Measurements from ENCODE around the gene RNF130. TPM values are rescaled to one million over a fixed set of nuclear protein-coding genes. Genes with fewer than 3 reads are reported as not detected.

Gene RNF130
- total and polyA plus RNA-seq, 2 donors from 2014 or later: 73.9 to 88.1 TPM

DNA sequence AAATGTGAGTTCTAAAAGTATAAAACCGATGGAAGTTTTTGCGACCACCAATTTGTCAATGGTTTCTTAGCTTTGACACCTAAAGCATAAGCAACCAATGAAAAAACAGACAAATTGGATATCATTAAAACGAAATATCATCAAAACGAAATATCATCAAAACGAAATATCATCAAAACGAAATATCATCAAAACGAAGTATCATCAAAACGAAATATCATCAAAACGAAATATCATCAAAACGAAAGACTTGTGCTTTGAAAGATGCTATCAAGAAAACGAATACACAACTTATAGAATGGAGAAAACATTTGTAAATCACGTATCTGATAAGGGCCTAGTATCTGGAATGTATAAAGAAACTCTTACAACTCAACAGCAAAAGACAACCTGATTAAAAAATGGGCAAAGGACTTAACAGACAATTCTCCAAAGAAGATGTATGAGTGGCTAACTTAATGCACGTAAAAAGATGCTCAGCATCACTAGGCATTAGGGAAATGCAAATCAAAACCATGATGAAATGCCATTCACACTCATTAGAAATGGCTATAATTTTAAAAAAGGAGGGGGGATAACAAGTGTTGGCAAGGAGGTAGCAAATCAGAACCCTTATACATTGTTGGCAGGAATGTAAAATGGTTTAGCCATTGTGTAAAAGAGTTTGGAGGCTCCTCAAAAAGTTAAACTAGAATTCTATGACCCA, 134.4 kb downstream of the RNF130 start:
- H3K9me3 ChIP-seq (ENCODE audit: control insufficient read depth in 2 of 3, insufficient read depth in 1 of 3, low read length in 3 of 3): no peaks in the 10 kb centered on the region
- DNase-seq (no peak), FAIRE-seq (peak; percentile 79)
- H3K4me1 ChIP-seq (ENCODE audit: control insufficient read depth in 2 of 3, insufficient read depth in 2 of 3, low read depth in 1 of 3, low read length in 3 of 3): no peaks in the 10 kb centered on the region
- intact Hi-C loops (cut with DNase I): no loop called here
- H3K27me3 ChIP-seq (ENCODE audit: control insufficient read depth, insufficient read depth, low read length): no peaks in the 10 kb centered on the region
- no peaks in the 10 kb centered on the region for H3K36me3 ChIP-seq (ENCODE audit: control insufficient read depth in 2 of 3, insufficient read depth in 3 of 3, low read length in 3 of 3)
- H3K4me3 ChIP-seq (ENCODE audit: low read length in 3 of 3): no peak overlapping the region
- no peak overlapping the region for H3K27ac ChIP-seq (ENCODE audit: low read depth in 2 of 2, low read length in 2 of 2)
- H3K9ac ChIP-seq (ENCODE audit: low read length in 3 of 3): no peak overlapping the region
- TF ChIP-seq, protein P1, sequence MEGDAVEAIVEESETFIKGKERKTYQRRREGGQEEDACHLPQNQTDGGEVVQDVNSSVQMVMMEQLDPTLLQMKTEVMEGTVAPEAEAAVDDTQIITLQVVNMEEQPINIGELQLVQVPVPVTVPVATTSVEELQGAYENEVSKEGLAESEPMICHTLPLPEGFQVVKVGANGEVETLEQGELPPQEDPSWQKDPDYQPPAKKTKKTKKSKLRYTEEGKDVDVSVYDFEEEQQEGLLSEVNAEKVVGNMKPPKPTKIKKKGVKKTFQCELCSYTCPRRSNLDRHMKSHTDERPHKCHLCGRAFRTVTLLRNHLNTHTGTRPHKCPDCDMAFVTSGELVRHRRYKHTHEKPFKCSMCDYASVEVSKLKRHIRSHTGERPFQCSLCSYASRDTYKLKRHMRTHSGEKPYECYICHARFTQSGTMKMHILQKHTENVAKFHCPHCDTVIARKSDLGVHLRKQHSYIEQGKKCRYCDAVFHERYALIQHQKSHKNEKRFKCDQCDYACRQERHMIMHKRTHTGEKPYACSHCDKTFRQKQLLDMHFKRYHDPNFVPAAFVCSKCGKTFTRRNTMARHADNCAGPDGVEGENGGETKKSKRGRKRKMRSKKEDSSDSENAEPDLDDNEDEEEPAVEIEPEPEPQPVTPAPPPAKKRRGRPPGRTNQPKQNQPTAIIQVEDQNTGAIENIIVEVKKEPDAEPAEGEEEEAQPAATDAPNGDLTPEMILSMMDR (IDR thresholded peaks at IDR 0.05; ENCODE audit: borderline replicate concordance, extremely low read depth, insufficient read depth): no peak

DNA sequence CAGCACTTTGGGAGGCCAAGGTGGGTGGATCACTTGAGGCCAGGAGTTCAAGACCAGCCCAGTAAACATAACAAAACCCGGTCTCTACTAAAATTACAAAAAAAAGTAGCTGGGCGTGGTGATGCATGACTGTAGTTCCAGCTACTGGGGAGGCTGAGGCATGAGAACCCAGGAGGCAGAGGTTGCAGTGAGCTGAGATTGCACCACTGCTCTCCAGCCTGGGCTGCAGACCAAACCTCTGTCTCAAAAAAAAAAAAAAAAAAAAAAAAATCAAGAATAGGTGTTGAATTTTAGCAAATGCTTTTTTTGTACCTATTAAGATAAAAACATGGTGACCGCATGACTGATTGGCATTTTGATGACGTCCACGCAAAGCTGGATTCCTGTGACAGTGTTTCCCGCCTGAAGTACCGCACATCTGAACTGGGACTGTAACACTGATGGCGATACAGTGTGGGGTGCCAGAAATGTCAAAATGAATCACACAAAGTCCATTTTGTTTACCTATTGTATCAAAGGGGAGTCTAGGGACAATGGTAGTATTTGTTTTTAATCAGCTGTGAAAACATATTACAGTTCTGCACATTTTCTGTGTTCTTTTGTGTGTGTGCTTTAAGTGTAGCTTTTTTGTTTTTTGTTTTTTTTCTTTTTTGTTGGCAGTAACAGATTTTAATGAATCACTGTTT, 140.6 kb downstream of the RNF130 start:
- FAIRE-seq (no peak), DNase-seq (peak in 1 of 5 donors; percentile 24)
- Histone ChIP-seq H3K9ac (ENCODE audit: low read length in 3 of 3) (no peak overlapping the region), H3K4me3 (ENCODE audit: low read length in 3 of 3) (no peak overlapping the region), H3K9me3 (ENCODE audit: control insufficient read depth in 2 of 3, insufficient read depth in 1 of 3, low read length in 3 of 3) (no peaks in the 10 kb centered on the region), H3K27ac (ENCODE audit: low read depth in 2 of 2, low read length in 2 of 2) (no peak overlapping the region), H3K36me3 (ENCODE audit: control insufficient read depth in 2 of 3, insufficient read depth in 3 of 3, low read length in 3 of 3) (no peaks in the 10 kb centered on the region), H3K27me3 (ENCODE audit: control insufficient read depth, insufficient read depth, low read length) (no peaks in the 10 kb centered on the region), H3K4me1 (ENCODE audit: control insufficient read depth in 2 of 3, insufficient read depth in 2 of 3, low read depth in 1 of 3, low read length in 3 of 3) (no peaks in the 10 kb centered on the region)
- intact Hi-C loops (cut with DNase I): no loop called here
- TF ChIP-seq, protein P1 (IDR thresholded peaks at IDR 0.05; ENCODE audit: borderline replicate concordance, extremely low read depth, insufficient read depth): no peak

DNA sequence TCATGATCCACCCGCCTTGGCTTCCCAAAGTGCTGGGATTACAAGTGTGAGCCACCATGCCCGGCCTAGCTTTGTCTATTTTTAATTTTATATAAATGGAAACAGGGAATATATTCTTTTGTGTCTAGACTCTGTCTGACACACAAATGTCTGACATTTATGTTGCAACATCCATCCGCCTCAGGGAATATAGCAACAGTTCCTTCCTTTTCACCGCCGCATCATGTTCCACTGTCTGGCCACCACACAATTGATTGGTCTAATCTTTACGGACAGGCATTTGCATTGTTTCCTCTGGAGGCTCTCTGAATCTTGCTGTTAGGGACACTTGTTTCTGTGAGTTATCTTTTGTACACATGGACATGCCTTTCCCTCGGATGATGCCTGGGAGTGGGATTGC, 143.7 kb downstream of the RNF130 start:
- intact Hi-C loops (cut with DNase I): no loop called here

More for the DNA sequence above, 143.7 kb downstream of the RNF130 start:
- H3K4me1 ChIP-seq (ENCODE audit: control insufficient read depth in 2 of 3, insufficient read depth in 2 of 3, low read depth in 1 of 3, low read length in 3 of 3): no peaks in the 10 kb centered on the region
- no peaks in the 10 kb centered on the region for H3K9me3 ChIP-seq (ENCODE audit: control insufficient read depth in 2 of 3, insufficient read depth in 1 of 3, low read length in 3 of 3)
- H3K4me3 ChIP-seq (ENCODE audit: low read length in 3 of 3): no peak overlapping the region
- H3K27me3 ChIP-seq (ENCODE audit: control insufficient read depth, insufficient read depth, low read length): no peaks in the 10 kb centered on the region
- FAIRE-seq (no peak), DNase-seq (no peak)
- no peak overlapping the region for H3K27ac ChIP-seq (ENCODE audit: low read depth in 2 of 2, low read length in 2 of 2)
- no peak overlapping the region for H3K9ac ChIP-seq (ENCODE audit: low read length in 3 of 3)
- no peaks in the 10 kb centered on the region for H3K36me3 ChIP-seq (ENCODE audit: control insufficient read depth in 2 of 3, insufficient read depth in 3 of 3, low read length in 3 of 3)
- TF ChIP-seq, protein P1 (IDR thresholded peaks at IDR 0.05; ENCODE audit: borderline replicate concordance, extremely low read depth, insufficient read depth): no peak
